Stimulated activated CD4-positive, alpha-beta T cell treated with anti-CD3 and anti-CD28 coated beads, Interleukin-12 subunit alpha, Interleukin-12 subunit beta, amount 100 ng/mL, for 24 hours (primary cell): ENCODE results near the gene ELF2.
"Not testable (repeated sequence)": the region's sequence is repeated elsewhere in the genome, so short reads cannot be mapped to it uniquely, and the experiment has no call there.

Source experiments
- DNase-seq, 2 experiments: peaks; one replicate each; pipeline ENCODE4 v3.0.0-alpha.2; 2020; ENCODE audit warnings: low read depth in 2 of 2

The ELF2 gene

GRCh38 chr4:139188648-139189416 lies 11.8 kb upstream of the ELF2 start:
- no peak for DNase-seq

GRCh38 chr4:139184129-139184528 lies 7.1 kb upstream of the ELF2 start:
- no peak for DNase-seq

GRCh38 chr4:139177869-139178619 lies 1.0 kb upstream of the ELF2 start:
- peak; percentile 84 to 87 for DNase-seq

GRCh38 chr4:139176302-139177048 lies 543 bp downstream of the ELF2 start:
- DNase-seq, result peak; percentile 20 to 38

- DNase-seq, result no peak
Measured at GRCh38 chr4:139175646-139176301, 1.2 kb downstream of the ELF2 start.

- no peak for DNase-seq
Measured at GRCh38 chr4:139171876-139172691, 4.9 kb downstream of the ELF2 start.

- DNase-seq, result no peak
Measured at GRCh38 chr4:139170932-139171331, 6.1 kb downstream of the ELF2 start.

GRCh38 chr4:139167774-139168444 lies 9.1 kb downstream of the ELF2 start:
- DNase-seq, result no peak

GRCh38 chr4:139164731-139165130 lies 12.3 kb downstream of the ELF2 start:
- no peak for DNase-seq

GRCh38 chr4:139163806-139164206 lies 13.2 kb downstream of the ELF2 start:
- DNase-seq, result no peak

- not testable (repeated sequence) for DNase-seq
Measured at GRCh38 chr4:139157977-139158376, 19.0 kb downstream of the ELF2 start.

- no peak for DNase-seq
Measured at GRCh38 chr4:139154952-139155557, 22.0 kb downstream of the ELF2 start.

- no peak for DNase-seq
Measured at GRCh38 chr4:139154538-139154937, 22.5 kb downstream of the ELF2 start.

GRCh38 chr4:139154134-139154421 lies 22.9 kb downstream of the ELF2 start:
- DNase-seq, result no peak

- DNase-seq, result no peak
Measured at GRCh38 chr4:139153411-139154133, 23.4 kb downstream of the ELF2 start.

GRCh38 chr4:139152249-139152648 lies 24.8 kb downstream of the ELF2 start:
- no peak for DNase-seq

GRCh38 chr4:139146926-139147629 lies 29.9 kb downstream of the ELF2 start:
- DNase-seq, result no peak

GRCh38 chr4:139145552-139145932 lies 31.5 kb downstream of the ELF2 start:
- no peak for DNase-seq
